GM20000 (cell line): Measurements from ENCODE around the gene ARID4A.
A peak's percentile ranks its signal among the peaks of the same experiment; 100 is the strongest.
"Not testable (repeated sequence)": the region's sequence is repeated elsewhere in the genome, so short reads cannot be mapped to it uniquely, and the experiment has no call there.

Experiments used
- DNase-seq: peaks from one replicate; pipeline ENCODE4 v3.0.0; 2012; ENCODE audit warnings: low spot score
- CTCF ChIP-seq: IDR thresholded peaks from 2 replicates; pipeline ENCODE4 v1.5.1; 2012; ENCODE audit warnings: mild to moderate bottlenecking, control low read depth; ENCODE audit errors: extremely low read depth, missing control alignments

Gene ARID4A

DNA sequence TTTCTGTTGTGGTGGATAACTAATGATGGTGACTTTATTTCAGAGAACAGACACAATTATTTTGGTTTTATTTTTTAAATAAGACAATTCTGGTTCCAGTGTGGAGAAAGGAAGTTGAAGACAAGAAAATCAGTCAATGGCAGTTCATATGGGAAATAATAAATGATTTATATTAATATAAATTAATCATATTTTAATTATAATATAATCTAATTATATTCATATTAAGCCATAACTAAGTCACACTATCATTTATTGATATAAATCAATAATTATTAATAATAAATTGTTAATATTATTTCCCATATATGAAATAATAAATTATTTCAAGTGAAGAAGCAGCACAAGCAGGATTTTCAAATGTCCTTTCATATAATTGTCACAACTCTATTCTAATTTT lies 100.1 kb downstream of the ARID4A start:
- DNase-seq: no peak
- TF ChIP-seq CTCF: no peak

DNA sequence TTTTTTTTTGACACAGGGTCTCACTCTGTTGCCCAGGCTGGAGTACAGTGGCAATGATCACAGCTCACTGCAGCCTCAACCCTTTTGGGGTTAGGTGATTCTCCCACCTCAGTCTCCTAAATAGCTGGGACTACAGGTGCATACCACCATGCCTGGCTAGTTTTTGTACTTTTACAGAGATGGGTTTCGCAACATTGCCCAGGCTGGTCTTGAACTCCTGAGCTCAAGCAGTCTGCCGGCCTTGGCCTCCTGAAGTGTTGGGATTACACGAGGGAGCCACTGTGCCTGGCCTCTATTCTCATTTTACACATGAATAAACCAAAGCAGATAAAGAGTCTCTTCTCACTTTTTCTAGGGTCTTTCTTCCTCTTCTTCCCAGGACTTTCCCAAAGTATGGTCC lies 100.5 kb downstream of the ARID4A start:
- no peak for TF ChIP-seq CTCF

GRCh38 chr14:58401587-58401986 lies 103.2 kb downstream of the ARID4A start:
- peak; percentile 6 for TF ChIP-seq CTCF
- DNase-seq: no peak

More for the DNA sequence above, 100.5 kb downstream of the ARID4A start:
- DNase-seq: no peak

- TF ChIP-seq CTCF: no peak
- DNase-seq: no peak
These were observed 110.4 kb downstream of the ARID4A start for GRCh38 chr14:58408681-58409215.

DNA sequence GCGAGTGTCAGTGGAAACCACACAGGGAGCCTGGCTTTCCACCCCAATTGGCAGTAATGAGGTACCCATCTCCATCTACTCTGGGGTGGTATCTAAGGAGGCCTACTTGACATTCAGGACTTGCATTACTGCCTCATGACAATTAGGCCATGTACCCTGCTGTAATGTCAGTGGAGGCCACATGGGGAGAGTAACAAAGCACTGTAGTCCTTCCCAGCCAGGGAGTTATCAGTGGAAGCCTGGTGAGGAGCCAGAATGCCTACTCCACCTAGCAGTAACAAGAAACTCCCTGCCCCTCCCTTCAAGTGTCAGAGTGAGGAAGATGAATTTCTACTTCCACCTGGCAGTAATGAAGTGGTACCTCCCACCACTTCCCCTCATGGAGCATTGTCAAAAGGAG lies 116.5 kb downstream of the ARID4A start:
- DNase-seq: no peak
- TF ChIP-seq CTCF: no peak

GRCh38 chr14:58415636-58416547 lies 117.5 kb downstream of the ARID4A start:
- TF ChIP-seq CTCF: no peak

DNA sequence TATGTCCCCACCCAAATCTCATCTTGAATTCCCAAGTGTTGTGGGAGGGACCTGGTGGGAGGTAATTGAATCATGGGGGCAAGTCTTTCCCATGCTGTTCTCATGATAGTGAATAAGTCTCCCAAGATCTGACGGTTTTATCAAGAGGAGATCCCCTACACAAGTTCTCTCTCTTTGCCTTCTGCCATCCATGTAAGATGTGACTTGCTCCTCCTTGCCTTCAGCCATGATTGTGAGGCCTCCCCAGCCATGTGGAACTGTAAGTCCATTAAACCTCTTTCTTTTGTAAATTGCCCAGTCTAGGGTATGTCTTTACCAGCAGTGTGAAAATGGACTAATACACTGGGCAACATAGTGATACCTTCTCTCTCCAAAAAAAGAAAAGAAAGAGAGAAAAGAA lies 118.6 kb downstream of the ARID4A start:
- not testable (repeated sequence) for DNase-seq

More at GRCh38 chr14:58415636-58416547, 117.5 kb downstream of the ARID4A start:
- no peak for DNase-seq
